Heart left ventricle (tissue), 13 donors: ENCODE results near the gene SMIM5.

Experiments
- POLR2A ChIP-seq, 2 donors: fragments of 450-650 bp; IDR thresholded peaks; one replicate each; pipeline ENCODE4 v1.6.1; 2017; ENCODE audit warnings: antibody characterized with exemption in 2 of 2, mild to moderate bottlenecking in 2 of 2, moderate library complexity in 2 of 2
- TF ChIP-seq, protein P1 (sequence below), 12 donors: fragments of 200-600 bp; sonication (generic) in 4 of 12; IDR thresholded peaks; one replicate each; pipeline versions ENCODE4 v1.5.0 to v1.8.0; 2018 to 2022; ENCODE audit warnings: antibody characterized with exemption in 12 of 12, mild to moderate bottlenecking in 5 of 12
- donor health status: ischemic (EF 13 %, LVEDD 7.1; RV severe dilation, severe dysfunction).
- donor health status: DM: no; HTN: yes; CAD: no.
- donor health status: DM: no; HTN: no; CAD: no.
- donor health status: ischemic (EF 25% LVEDD 6.9; RV normal size, moderate dysfunction).
- donor health status: ischemic (EF 25% LVEDD 5.7; RV mildly dilated, moderate dysfunction).
- donor health status: ischemic (EF 35%, LVEDD 5.7; RV mildly dilated, moderate dysfunction).
- donor health status: nonischemic (EF 11% LVEDD 7.7; RV severe dilation, severe dysfunction).
- donor health status: DM: yes; HTN: yes; CAD: no.
- donor health status: PGD.
- donor health status: ischemic (EF 29% LVEDD 5.4; RV normal size, mild dysfunction).
- donor health status: nonischemic (EF 23%, LVEDD 6.1; RV moderate dilation, normal function).

DNA sequence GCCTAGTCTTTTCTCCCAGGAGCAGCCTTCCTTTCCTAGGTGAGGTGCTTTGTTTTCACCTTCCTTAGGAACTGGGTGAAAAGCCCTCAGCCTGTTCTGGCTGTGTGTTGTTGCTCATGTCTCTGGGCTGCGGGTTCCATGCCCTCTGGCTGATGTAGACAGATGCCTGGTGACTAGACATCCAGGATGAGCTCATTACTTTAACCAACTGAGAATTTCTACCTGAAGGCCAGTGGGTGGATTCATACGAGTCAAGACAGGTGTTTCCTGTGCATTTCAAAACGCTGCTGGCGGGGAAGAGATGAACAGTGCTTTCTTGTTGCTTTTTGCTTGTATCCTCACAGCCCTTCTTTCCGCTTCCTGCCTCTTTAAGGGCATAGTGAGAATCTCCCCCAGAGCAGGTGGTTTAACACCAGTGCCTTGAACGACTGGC lies 56.2 kb downstream of the SMIM5 start:
- TF ChIP-seq, protein P1, sequence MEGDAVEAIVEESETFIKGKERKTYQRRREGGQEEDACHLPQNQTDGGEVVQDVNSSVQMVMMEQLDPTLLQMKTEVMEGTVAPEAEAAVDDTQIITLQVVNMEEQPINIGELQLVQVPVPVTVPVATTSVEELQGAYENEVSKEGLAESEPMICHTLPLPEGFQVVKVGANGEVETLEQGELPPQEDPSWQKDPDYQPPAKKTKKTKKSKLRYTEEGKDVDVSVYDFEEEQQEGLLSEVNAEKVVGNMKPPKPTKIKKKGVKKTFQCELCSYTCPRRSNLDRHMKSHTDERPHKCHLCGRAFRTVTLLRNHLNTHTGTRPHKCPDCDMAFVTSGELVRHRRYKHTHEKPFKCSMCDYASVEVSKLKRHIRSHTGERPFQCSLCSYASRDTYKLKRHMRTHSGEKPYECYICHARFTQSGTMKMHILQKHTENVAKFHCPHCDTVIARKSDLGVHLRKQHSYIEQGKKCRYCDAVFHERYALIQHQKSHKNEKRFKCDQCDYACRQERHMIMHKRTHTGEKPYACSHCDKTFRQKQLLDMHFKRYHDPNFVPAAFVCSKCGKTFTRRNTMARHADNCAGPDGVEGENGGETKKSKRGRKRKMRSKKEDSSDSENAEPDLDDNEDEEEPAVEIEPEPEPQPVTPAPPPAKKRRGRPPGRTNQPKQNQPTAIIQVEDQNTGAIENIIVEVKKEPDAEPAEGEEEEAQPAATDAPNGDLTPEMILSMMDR (IDR thresholded peaks at IDR 0.05): no peak
- no peak for TF ChIP-seq POLR2A (IDR thresholded peaks at IDR 0.05)
